GM04504 (cell line): ENCODE measurements around the gene TIMM22.
A peak's percentile ranks its signal among the peaks of the same experiment; 100 is the strongest.
"Not testable (repeated sequence)": the region's sequence is repeated elsewhere in the genome, so short reads cannot be mapped to it uniquely, and the experiment has no call there.

ENCODE experiments used
- DNase-seq: peaks from one replicate; pipeline ENCODE4 v3.0.0-alpha.2; 2012; ENCODE audit warnings: low read depth

TIMM22 gene

DNA sequence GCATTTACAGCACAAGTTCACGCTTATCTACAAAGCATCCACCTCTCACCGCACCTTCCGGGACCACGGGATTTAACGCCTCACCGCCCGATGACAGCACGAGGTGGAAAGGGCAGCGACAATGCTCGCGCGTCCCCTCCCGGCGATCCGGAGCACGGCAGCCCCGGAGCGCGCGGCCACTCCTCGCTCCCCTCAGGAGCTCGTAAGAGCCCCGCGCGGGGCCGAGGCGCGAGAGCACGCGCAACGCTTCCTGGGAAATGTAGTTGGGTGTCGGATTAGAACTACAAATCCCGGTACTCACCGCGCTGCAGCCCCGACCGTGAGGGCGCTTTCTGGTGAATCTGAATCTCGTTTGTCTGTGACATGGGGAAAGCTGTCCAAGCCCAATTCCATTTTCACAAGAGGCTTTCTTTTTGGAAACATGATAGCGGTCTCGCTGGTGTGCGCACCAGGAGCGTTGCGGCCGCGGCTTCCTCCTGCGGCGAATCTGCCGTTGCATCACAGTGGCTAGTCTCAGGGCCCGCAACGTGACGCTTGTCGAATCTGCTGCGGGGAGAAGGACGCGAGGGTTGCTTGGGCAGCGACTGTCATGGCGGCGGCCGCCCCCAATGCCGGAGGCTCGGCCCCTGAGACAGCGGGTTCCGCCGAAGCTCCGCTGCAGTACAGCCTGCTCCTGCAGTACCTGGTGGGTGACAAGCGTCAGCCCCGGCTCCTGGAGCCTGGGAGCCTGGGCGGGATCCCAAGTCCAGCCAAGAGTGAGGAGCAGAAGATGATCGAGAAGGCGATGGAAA is at the start of gene TIMM22:
TSS of gene TIMM22 (plus strand) at position 576 of the 791 bp plus-strand sequence. CDS start at position 590, 14 bp downstream.
- DNase-seq, result peak; percentile 96

DNA sequence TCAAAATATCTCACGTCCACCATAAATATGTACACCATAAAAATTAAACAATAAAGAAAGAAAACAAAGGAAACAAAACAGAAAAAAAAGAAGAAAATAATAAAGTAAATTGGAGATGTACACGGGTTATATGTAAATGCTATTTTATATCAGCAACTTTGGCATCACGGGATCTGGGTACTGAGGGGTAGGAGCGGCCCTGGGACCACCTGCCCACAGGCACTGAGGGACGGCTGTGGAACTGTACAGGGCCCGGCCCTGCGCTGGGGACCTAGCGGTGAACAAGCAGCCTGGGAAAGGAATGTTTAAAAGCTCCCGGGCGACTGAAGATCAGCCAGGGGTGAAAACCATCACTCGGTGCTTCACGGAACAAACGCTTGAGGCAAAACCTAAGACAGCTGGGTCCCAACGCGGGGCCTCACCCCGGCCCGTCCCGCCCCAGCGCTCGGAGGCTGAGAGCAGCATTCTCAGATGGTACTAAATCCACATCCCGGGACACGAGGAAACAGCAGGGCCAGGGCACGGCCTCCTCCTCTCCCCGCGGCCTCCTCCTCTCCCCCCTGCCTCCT is 48.6 kb upstream of the TIMM22 start:
- DNase-seq, result no peak

- DNase-seq, result no peak
Observed at GRCh38 chr17:949623-950303, 47.2 kb upstream of the TIMM22 start.

GRCh38 chr17:951325-952132 is 45.4 kb upstream of the TIMM22 start:
- DNase-seq, result peak; percentile 92

DNA sequence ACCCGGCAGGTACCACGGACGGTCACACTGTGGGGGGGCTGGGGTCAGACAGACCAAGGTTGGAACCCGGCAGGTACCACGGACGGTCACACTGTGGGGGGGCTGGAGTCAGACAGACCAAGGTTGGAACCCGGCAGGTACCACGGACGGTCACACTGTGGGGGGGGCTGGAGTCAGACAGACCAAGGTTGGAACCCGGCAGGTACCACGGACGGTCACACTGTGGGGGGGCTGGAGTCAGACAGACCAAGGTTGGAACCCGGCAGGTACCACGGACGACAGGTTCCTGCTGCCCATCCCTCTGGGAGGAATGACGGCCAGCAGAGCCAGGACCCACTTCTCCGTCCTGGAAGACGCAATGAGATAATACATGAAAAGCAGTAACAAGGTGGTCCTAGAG is 44.3 kb upstream of the TIMM22 start:
- DNase-seq, result not testable (repeated sequence)

GRCh38 chr17:953767-954166 is 43.2 kb upstream of the TIMM22 start:
- no peak for DNase-seq

GRCh38 chr17:954431-955164 is 42.3 kb upstream of the TIMM22 start:
- no peak for DNase-seq

DNA sequence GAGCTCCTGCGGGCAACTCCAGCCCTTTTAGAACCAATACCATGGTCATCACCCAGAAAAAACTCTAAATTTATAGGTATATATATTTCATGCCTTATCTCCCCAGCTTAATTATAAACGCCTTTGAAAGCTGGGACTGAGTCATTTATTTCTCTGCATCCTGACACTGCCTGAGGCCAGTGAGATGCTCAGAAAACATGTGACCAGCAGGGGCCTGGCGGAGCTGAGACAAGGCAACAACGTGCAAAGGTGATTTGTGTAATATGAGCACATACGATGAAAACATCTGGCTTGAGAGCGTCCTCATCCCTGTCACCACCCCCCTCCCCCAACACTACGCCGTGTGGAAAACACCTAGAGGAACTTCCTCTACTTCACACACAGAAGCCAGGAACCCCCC is 40.0 kb upstream of the TIMM22 start:
- no peak for DNase-seq

DNA sequence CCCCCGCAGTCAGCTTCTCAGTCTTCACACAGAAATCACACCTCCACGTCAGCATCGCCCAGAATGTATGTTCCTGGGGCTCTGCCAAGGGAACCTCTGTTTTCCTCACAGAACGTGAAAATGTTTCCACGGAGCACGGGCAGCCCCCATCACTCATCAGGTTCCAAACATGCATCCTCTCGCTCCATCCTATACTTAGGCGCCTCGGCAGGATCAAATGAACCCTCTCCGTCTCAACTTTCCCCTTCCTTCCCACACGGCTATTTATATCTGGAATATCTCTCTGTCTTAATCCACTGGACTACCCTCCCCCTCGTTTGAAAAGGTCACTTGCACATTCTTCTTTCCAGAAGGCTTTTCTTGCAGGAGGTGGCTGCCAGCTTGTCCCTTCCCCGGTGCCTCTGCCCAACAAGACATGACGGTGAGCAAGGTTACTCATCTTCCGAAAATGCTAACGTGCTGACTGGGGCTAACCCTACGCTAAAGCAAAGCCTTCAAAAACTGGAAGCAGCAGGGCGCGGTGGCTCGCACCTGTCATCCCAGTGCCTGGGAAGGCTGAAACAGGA is 39.0 kb upstream of the TIMM22 start:
- no peak for DNase-seq

DNA sequence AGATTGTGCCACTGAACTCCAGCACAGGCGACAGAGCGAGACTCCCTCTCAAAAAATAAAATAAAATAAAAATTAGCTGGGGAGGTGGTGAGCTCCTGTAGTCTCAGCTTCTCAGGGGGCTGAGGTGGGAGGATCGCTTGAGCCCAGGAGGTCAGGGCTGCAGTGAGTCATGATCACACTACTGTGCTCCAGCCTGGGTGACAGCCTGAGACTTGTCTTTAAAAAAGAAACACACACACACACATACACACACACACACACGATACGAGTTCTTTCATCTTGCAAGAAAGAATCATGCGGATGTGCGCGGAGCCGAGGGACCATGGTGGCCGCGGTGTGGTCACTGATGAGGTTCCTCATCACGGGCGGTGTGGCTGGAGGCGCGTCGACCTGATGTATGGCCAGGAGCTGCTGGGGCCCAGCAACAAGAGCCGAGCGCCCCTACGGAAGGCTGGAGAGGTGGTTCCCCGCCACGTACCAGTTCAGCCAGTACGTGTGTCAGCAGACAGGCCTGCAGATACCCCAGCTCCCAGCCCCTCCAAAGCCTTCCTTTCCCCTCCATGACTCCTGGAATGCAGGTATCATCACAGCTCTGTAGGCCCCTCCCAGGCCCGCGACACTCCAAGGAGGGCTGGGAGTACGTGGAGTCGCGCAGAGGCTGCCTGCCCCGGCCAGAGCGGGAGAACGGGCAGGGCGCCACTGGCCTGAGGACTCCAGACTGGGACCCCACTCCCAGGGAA is 38.0 kb upstream of the TIMM22 start:
- no peak for DNase-seq

GRCh38 chr17:962166-962565 is 34.8 kb upstream of the TIMM22 start:
- no peak for DNase-seq

DNA sequence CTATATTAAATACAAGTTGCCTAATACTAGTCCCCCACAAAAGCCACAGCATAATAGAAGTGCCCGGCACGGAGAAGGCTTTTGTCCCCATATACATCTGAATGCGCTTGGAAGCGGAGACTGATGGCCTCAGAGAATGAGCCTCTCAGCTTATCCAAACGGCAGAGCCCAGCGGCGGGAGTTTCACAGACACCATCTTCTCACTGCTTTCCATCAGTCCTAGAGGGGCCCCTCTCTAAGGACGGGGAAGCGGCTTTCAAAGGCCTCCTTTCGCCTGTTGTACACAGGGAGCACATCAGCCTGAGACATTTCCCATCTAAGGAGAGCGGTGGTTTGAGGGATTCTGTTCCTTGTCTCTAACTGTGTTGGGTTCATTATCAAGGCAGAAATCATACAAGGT is 34.3 kb upstream of the TIMM22 start:
- DNase-seq, result no peak

GRCh38 chr17:964876-965275 is 32.1 kb upstream of the TIMM22 start:
- DNase-seq, result no peak

DNA sequence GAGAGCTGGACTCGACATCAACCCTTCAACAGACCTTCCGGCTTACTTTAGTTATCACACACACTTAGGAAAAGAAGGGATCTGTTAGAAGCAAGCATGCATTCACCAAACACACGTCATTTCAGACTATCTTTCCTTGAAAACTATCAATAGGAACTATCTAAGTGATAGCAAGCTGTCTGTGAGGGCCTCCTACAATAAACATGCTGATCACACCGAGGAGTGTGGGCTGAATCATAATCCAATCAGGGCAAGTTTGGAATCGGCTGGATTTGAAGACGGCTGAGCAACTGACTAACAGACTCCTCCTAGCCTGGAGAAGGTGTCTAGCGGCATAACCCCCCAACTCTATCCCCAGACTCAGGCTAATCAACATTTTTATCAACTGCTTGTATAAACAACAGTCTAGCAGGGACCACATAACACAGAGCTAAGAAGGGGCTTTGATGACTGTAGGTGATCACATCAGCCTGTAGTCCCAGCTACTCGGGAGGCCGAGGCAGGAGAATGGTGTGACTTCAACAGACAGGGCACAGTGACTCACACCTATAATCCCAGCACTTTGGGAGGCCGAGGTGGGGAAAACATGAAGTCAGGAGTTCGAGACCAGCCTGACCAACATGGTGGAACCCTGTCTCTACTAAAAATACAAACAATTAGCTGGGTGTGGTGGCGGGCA is 31.5 kb upstream of the TIMM22 start:
- DNase-seq, result no peak

DNA sequence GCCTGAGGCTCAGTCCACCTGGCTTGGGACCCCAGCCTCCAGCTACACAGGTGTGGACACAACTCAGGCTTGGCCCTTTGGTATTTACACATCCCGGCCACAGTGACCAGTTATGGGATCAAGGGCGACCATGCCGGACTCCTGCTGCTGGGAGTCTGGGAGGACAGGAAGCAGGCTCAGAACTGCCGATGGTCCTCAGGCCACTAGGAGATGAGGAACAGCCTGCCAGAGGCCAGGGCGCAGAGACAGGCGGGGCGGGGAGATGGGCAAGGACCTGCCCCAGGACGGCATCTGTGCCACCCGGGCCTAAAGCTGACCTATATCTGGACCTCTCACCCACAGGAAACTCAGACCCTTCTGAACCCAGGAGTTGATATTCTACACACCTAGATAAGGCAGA is 29.8 kb upstream of the TIMM22 start:
- DNase-seq, result no peak

DNA sequence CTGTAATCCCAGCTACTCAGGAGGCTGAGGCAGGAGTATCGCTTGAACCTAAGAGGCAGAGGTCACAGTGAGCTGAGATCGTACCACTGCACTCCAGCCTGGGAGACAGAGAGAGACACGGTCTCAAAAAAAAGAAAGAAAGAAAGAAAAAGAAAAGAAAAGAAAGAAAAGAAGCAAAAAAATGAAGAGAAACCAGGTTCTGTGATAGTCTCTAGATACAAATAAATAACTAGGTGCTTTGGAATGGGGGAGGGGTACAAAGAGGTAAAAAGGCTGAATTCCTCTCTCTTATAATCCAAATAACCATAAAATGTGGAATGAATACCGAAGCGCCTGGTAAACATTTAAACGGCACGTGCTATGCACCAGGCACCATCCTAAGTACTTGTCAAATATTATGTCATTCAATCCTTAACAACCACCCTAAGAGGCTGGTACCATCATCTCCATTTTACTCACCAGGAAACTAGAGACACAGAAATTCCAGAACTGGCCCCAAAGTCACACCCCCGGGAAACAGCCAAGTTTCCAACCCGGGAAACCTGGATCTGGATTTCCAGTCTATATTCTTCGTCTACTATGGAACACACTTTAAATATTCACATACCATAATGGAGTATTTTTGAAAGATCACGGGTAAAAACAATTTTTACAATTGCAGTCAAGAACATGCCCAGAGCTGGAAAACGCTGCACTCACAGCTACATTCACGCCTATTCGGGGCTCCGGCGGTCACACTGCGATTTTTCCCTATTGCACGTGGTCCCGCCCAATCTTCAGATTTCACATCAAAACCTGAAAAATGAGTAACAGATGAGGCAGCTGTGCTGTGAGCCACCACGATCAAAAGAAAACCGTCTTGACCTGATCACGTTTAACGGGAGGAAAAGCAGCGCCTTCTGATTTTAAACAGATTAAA is 27.9 kb upstream of the TIMM22 start:
- no peak for DNase-seq

GRCh38 chr17:969811-970355 is 27.0 kb upstream of the TIMM22 start:
- DNase-seq, result no peak

- DNase-seq, result no peak
Observed at GRCh38 chr17:970364-970763, 26.6 kb upstream of the TIMM22 start.

DNA sequence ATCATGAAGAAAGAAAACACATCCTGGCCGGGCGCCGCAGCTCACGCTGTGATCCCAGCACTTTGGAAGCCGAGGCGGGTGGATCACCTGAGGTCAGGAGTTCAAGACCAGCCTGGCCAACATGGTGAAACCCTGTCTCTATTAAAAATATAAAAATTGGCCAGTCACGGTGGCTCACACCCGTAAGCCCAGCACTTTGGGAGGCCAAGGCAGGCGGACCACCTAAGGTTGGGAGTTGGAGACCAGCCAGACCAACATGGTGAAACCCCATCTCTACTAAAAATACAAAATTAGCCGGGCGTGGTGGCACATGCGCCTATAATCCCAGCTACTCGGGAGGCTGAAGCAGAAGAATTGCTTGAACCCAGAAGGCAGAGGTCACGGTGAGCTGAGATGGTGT is 25.1 kb upstream of the TIMM22 start:
- not testable (repeated sequence) for DNase-seq
